ENCODE data around the gene CYSRT1. TPM values are rescaled to one million over a fixed set of nuclear protein-coding genes. Genes with fewer than 3 reads are reported as not detected.

The CYSRT1 gene
- total RNA-seq, 2 donors from 2014 or later = 0.64 TPM; not detected in 1

DNA sequence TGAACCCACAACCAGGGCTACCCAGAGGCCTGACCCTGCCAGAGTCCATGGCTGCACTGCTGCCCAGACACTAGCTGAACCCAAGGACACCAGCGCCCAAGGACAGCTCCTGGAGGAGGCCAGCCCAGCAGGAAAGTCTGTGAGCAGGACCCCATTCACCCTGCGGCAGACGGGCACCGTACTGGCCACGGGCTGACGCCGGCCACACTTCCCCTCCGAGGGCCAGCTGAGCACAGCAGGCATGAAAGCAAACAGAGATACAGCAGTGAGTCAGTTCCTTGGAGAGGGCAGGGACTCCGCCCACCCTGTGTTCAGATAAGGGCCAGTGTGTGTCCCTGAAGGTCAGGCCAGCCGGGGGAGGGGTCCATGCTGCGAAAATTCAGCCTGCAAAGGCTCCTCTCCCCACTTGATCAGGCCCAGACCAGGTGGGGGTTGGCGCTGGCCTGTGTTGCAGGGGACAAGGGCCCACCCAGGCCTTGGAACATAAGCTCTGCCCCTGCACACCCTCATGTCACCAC, 6.2 kb upstream of the CYSRT1 start:
- peak; percentile 78 for DNase-seq
- peak overlapping the region; percentile 58 to 89 for H3K9ac ChIP-seq (ENCODE audit: low read depth in 2 of 2, low read length in 2 of 2)
- H3K9me3 ChIP-seq = no peaks in the 10 kb centered on the region
- H3K27me3 ChIP-seq = no peaks in the 10 kb centered on the region
- peaks cover 9% of the 10 kb centered on the region for H3K4me1 ChIP-seq
- peak overlapping the region; percentile 88 for H3K27ac ChIP-seq
- intact Hi-C loops (cut with DNase I) = no loop called here
- no peak for TF ChIP-seq CTCF (IDR thresholded peaks at IDR 0.05)
- no peak overlapping the region for H3K4me3 ChIP-seq
- no peaks in the 10 kb centered on the region for H3K36me3 ChIP-seq

- Histone ChIP-seq H3K4me3 (no peak overlapping the region), H3K4me1 (peaks cover 12% of the 10 kb centered on the region), H3K36me3 (no peaks in the 10 kb centered on the region), H3K27me3 (no peaks in the 10 kb centered on the region), H3K27ac (no peak overlapping the region), H3K9ac (ENCODE audit: low read depth in 2 of 2, low read length in 2 of 2) (no peak overlapping the region), H3K9me3 (no peaks in the 10 kb centered on the region)
- no peak for TF ChIP-seq CTCF (IDR thresholded peaks at IDR 0.05)
- intact Hi-C loops (cut with DNase I) = no loop called here
- DNase-seq = no peak
These were observed 5.1 kb upstream of the CYSRT1 start for GRCh38 chr9:137219757-137220316.

DNA sequence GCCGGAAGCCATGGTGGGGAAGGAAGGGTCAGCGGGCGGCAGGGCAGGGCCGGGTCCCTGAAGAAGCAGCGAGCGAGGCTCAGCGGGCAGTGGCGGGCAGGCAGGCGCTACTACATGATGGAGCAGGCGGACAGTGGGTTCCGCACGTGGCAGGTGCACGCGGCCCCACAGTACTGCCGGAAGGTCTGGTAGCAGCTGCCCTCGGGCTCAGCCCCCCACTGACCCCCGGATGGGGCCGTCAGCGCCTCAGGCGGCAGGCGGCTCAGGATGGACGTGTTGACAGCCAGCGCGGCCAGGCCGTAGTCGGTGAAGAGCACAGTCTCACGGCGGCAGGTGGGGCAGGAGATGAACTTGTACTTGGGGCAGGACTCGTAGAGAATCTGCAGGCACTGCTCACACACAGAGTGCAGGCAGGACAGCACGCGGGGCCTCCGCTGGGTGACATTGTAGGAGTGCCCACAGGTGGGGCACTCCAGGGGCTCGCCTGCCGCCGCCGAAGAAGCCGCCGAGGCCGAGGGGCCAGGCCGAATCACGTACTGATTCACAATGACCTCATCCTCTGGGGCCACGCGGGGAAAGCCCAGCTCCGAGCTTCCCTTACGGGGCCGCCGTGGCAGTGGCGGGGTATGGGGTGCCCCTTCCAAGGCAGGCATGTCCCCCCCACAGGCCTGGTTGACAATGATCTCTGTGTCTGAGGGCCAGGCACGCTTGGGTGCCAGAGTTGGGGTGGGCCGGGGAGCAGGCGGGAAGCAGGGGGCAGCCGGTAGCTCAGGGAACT, 4.5 kb upstream of the CYSRT1 start:
- no peaks in the 10 kb centered on the region for H3K27me3 ChIP-seq
- no peak for DNase-seq
- no peaks in the 10 kb centered on the region for H3K36me3 ChIP-seq
- H3K27ac ChIP-seq = no peak overlapping the region
- H3K4me1 ChIP-seq = peaks cover 13% of the 10 kb centered on the region
- no peak overlapping the region for H3K4me3 ChIP-seq
- intact Hi-C loops (cut with DNase I) = no loop called here
- no peak for TF ChIP-seq CTCF (IDR thresholded peaks at IDR 0.05)
- no peak overlapping the region for H3K9ac ChIP-seq (ENCODE audit: low read depth in 2 of 2, low read length in 2 of 2)
- no peaks in the 10 kb centered on the region for H3K9me3 ChIP-seq

DNA sequence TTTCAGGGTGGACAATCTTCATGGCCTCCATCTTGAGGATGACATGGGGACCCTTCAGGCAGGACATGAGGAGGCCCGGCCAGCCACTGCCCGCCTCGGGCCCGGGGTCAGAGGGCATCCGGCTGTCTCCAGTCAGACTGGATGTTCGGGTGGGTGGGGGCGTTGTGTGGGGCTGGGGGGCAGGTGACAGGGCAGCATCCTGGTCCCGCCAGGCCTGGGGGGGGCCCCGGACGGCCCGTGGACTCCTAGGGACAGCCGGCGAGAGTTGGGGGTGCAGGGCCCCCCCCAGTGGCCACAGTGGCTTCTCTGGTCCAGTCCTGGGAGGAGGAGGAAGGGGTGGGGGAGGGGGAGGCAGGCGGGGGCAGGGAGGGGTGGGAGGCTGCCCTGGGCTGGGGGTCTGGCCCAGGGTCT, 3.9 kb upstream of the CYSRT1 start:
- Histone ChIP-seq H3K4me3 (no peak overlapping the region), H3K4me1 (peaks cover 13% of the 10 kb centered on the region), H3K27ac (no peak overlapping the region)

More for the DNA sequence above, 3.9 kb upstream of the CYSRT1 start:
- no peak overlapping the region for H3K9ac ChIP-seq (ENCODE audit: low read depth in 2 of 2, low read length in 2 of 2)
- no peaks in the 10 kb centered on the region for H3K9me3 ChIP-seq
- intact Hi-C loops (cut with DNase I) = no loop called here
- H3K27me3 ChIP-seq = no peaks in the 10 kb centered on the region
- H3K36me3 ChIP-seq = no peaks in the 10 kb centered on the region
- no peak for TF ChIP-seq CTCF (IDR thresholded peaks at IDR 0.05)
- DNase-seq = no peak
